K562 (cell line): ENCODE measurements around the gene PNPLA8. TPM values are rescaled to one million over a fixed set of nuclear protein-coding genes. Genes with fewer than 3 reads are reported as not detected.
A peak's percentile ranks its signal among the peaks of the same experiment; 100 is the strongest.

Source experiments
- ADNP ChIP-seq: fragments of 200-800 bp; sonication (Bioruptor generic); IDR thresholded peaks from 2 replicates; pipeline ENCODE4 v1.6.1; 2016; ENCODE audit warnings: missing genetic modification characterization, missing compliant biosample characterization
- ELF4 ChIP-seq: fragments of 450-650 bp; formaldehyde crosslinking; IDR thresholded peaks from 2 replicates; pipeline ENCODE4 v1.4.0; 2022; ENCODE audit warnings: missing genetic modification characterization
- FOXK1 ChIP-seq: sonication (generic); formaldehyde crosslinking; IDR thresholded peaks from 2 replicates; pipeline ENCODE4 v1.8.0; 2022; ENCODE audit warnings: missing genetic modification reagents, mild to moderate bottlenecking, borderline replicate concordance
- HDAC1 ChIP-seq, 2 experiments: fragments of 450-650 bp; IDR thresholded peaks; 2 replicates each; pipeline ENCODE4 v1.6.1; 2016 to 2017; ENCODE audit warnings: inconsistent platforms in 1 of 2, mild to moderate bottlenecking in 1 of 2, moderate library complexity in 1 of 2
- KDM1A ChIP-seq, 2 experiments: fragments of 450-650 bp; IDR thresholded peaks; 2 replicates each; pipeline ENCODE4 v1.6.1; 2016; ENCODE audit warnings: mild to moderate bottlenecking in 2 of 2
- MIER1 ChIP-seq: fragments of 450-650 bp; IDR thresholded peaks from 2 replicates; pipeline ENCODE4 v1.6.1; 2016; ENCODE audit warnings: antibody characterized with exemption, mild to moderate bottlenecking, low read depth
- NFIC ChIP-seq: fragments of 450-650 bp; IDR thresholded peaks from 2 replicates; pipeline ENCODE4 v1.6.1; 2017; ENCODE audit warnings: mild to moderate bottlenecking, inconsistent platforms
- NFYB ChIP-seq: IDR thresholded peaks from 2 replicates; pipeline ENCODE4 v1.6.1; 2011; ENCODE audit warnings: mild to moderate bottlenecking, moderate library complexity; ENCODE audit not compliant: insufficient read length; ENCODE audit errors: extremely low read depth
- PML ChIP-seq: IDR thresholded peaks from 2 replicates; pipeline ENCODE4 v1.6.1; 2012; ENCODE audit warnings: low read length, inconsistent platforms
- POLR2AphosphoS5 ChIP-seq: IDR thresholded peaks from 2 replicates; pipeline ENCODE4 v1.6.1; 2011; ENCODE audit warnings: mild to moderate bottlenecking, low read depth, low read length, moderate library complexity; ENCODE audit not compliant: control insufficient read depth, insufficient read depth
- TBP ChIP-seq: optimal IDR thresholded peaks from 2 replicates; pipeline ENCODE3; 2011; ENCODE audit warnings: low read depth, low read length, improper control_type of control experiment
- TRIM28 ChIP-seq: fragments of 450-650 bp; IDR thresholded peaks from 2 replicates; pipeline ENCODE4 v1.6.1; 2017
- ZFP91 ChIP-seq: sonication (generic); formaldehyde crosslinking; IDR thresholded peaks from 2 replicates; pipeline ENCODE4 v1.8.0; 2022; ENCODE audit warnings: mild to moderate bottlenecking, missing genetic modification reagents
- polyA plus RNA-seq, 8 experiments: library from polyadenylated mRNA; depleted of rRNA in 4 of 8; stranded (reverse) in 5 of 8; unstranded in 3 of 8; fragments of >200 nt; fragmentation: Nextera tagmentation in 2 of 8; fragmentation: Illumina TruSeq in 1 of 8; extraction: Ambion mirVana in 2 of 8; extraction: Trizol in 1 of 8; gene quantifications; 2 replicates each; pipeline versions ENCODE4 v1.2.1 to v1.2.3, GENCODE V29; 2011 to 2014; ENCODE audit warnings: inconsistent platforms in 1 of 8, missing spikeins in 1 of 8
- total RNA-seq, 7 experiments: library from RNA; depleted of rRNA in 6 of 7; stranded (reverse); fragments of >200 nt in 6 of 7; fragmentation: Illumina TruSeq in 2 of 7; extraction: Trizol in 2 of 7; gene quantifications; 2 replicates each; pipeline versions ENCODE4 v1.2.1 to v1.2.3, GENCODE V29; 2011 to 2021; ENCODE audit warnings: low replicate concordance in 1 of 7
- TF ChIP-seq, protein P1 (sequence below): fragments of 450-650 bp; formaldehyde crosslinking; IDR thresholded peaks from 2 replicates; pipeline ENCODE4 v1.4.0; 2022; ENCODE audit warnings: missing genetic modification characterization
- TF ChIP-seq, protein P2 (sequence below): fragments of 450-650 bp; formaldehyde crosslinking; conservative IDR thresholded peaks from 2 replicates; pipeline ENCODE4 v1.4.0; 2022; ENCODE audit warnings: mild to moderate bottlenecking, missing genetic modification characterization

PNPLA8 gene
- total and polyA plus RNA-seq, 9 of the 15 experiments (the other 6 are each of a cell fraction or from before 2014, with no cell fraction given): 12.8 to 27.6 (median 16.3) TPM

DNA sequence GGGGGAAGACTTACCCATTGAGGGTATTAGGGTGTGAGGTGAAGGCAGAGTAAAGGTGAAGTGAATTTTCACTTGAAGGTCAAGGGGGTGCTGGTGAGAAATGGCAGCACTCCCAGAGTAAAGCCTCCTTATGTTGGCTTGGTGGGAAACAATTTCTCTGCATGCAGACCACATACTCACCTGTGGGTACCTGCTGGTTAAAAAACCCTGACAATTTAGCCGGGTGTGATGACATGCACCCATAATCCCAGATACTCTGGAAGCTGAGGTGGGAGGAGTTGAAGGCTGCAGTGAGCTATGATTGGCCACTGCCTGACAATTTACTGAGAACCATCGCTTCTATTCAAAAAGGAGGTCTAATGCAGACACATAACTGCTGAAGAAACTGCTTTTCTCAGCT, 49.2 kb upstream of the PNPLA8 start (continued):
- TF ChIP-seq HDAC1 (IDR thresholded peaks at IDR 0.05): no peak
- TF ChIP-seq, protein P1, sequence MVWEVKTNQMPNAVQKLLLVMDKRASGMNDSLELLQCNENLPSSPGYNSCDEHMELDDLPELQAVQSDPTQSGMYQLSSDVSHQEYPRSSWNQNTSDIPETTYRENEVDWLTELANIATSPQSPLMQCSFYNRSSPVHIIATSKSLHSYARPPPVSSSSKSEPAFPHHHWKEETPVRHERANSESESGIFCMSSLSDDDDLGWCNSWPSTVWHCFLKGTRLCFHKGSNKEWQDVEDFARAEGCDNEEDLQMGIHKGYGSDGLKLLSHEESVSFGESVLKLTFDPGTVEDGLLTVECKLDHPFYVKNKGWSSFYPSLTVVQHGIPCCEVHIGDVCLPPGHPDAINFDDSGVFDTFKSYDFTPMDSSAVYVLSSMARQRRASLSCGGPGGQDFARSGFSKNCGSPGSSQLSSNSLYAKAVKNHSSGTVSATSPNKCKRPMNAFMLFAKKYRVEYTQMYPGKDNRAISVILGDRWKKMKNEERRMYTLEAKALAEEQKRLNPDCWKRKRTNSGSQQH: 0 out of 2 replicates have a peak, but pooled peaks have one; percentile 40
- no peak for TF ChIP-seq FOXK1
- no peak for TF ChIP-seq KDM1A (IDR thresholded peaks at IDR 0.05)
- TF ChIP-seq ADNP (tag): no peak
- TF ChIP-seq MIER1: no peak
- no peak for TF ChIP-seq TRIM28
- TF ChIP-seq NFIC: no peak
- TF ChIP-seq NFYB: peak; percentile 16
- no peak for TF ChIP-seq TBP
- no peak for TF ChIP-seq ZFP91 (CRISPR knock-in tag)
- TF ChIP-seq PML: peak; percentile 32; the same call in 1 of the 2 replicates
- peak; percentile 52; the same call in 1 of the 2 replicates for TF ChIP-seq POLR2AphosphoS5
- TF ChIP-seq ELF4 (CRISPR knock-in tag): no peak
- TF ChIP-seq, protein P2, sequence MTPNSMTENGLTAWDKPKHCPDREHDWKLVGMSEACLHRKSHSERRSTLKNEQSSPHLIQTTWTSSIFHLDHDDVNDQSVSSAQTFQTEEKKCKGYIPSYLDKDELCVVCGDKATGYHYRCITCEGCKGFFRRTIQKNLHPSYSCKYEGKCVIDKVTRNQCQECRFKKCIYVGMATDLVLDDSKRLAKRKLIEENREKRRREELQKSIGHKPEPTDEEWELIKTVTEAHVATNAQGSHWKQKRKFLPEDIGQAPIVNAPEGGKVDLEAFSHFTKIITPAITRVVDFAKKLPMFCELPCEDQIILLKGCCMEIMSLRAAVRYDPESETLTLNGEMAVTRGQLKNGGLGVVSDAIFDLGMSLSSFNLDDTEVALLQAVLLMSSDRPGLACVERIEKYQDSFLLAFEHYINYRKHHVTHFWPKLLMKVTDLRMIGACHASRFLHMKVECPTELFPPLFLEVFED (CRISPR knock-in tag): peak; percentile 88; the same call in 1 of the 2 replicates
